Caki2 (cell line): ENCODE measurements around the gene DHRSX. TPM values are rescaled to one million over a fixed set of nuclear protein-coding genes. Genes with fewer than 3 reads are reported as not detected.
A peak's percentile ranks its signal among the peaks of the same experiment; 100 is the strongest.

Experiments
- DNase-seq: peaks from one replicate; pipeline ENCODE4 v3.0.0-alpha.2; 2015; ENCODE audit warnings: low read depth
- in situ Hi-C: cut with HindIII; loops from 2 replicates; pipeline ENCODE4 v1.10.0; 2016; ENCODE audit warnings: low sequenced_read_pairs, low pct_unique_long_range_greater_than_20kb, mixed read lengths
- total RNA-seq: library from RNA; depleted of rRNA; stranded (reverse); fragments of >200 nt; shearing (Covaris generic); gene quantifications from 2 replicates; pipeline ENCODE4 v1.2.3, GENCODE V29; 2014; ENCODE audit warnings: low replicate concordance

Gene DHRSX
- total RNA-seq, 1 experiment from 2014 or later, result 31.3 TPM

DNA sequence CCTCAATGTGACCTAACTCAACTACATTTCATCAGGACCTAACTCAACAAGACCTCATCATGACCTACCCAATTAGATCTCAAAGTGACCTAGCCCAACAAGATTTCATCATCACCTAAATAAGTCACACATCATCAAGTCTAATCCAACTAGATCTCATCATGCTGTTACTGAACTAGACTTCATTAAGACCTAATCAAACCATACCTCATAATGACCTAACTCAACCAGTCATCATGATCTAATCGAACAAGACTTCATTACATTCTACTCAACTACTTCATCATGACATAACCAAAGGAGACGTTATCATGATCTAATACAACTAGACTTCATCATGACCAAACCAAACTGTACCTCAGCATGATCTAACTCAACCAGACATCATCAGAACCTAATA lies 82.8 kb downstream of the DHRSX start:
- in situ Hi-C loops, result no loop called here
- DNase-seq, result no peak

DNA sequence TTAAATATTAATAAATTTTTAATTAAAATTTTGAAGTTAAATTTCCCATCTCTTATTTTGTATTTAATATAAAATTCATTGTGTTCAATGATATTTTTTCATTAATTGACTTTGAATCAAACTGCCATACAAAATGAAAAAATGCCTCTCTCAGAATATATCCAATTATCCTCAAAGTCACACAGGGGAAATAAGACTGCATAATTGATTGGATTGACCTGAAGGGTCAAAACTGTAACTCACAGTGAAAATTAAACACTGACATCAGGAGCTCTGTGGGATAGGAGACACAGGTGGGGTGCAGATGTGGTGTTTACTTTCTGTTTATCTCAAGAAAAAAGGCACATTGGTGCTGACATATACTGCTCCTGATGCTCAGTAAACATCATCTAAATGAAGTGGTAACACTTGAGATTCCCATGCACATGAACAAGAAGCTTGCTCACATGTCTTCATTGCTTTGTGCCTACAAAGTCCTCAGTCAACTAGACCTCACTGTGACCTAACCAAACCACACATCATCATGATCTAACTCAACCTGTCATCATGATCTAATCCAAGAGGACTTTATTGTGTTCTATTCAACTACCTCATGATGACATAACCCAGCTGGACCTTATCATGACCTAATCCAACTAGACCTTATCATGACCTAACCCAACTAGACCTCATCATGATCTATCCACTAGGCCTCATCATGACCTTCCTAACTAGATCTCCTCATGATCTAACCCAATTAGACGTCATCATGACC lies 83.7 kb downstream of the DHRSX start:
- in situ Hi-C loops, result no loop called here
- DNase-seq, result no peak

DNA sequence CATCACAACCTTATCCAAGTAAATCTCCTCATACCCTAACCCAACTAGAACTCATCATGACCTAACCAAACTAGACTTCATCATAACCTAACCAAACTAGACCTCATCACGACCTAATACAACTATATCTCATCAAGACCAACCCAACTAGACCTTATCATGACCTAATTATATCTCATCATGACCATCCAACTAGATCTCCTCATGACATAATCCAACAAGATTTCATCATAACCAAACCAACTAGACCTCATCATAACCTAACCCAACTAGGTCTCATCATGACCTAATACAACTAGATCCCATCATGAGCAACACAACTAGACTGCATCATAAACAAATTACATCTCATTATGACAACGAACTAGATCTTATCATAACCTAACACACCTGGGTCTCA lies 86.4 kb downstream of the DHRSX start:
- no peak for DNase-seq
- in situ Hi-C loops, result no loop called here

DNA sequence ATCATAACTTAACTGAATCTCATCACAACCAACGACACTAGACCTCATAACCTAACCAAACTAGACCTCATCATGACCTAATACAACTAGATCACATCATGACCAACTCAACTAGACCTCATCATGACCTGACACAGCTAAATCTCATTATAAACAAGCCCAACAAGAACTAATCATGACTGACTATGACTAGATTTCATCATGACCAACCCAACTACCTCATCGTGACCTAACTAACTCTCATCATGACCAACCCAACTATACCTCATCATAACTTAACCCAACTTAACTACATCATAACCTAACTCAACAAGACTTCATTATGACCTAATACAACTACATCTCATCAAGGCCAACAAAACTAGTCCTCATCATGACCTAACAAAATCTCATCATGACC lies 86.8 kb downstream of the DHRSX start:
- DNase-seq, result no peak
- in situ Hi-C loops, result no loop called here

DNA sequence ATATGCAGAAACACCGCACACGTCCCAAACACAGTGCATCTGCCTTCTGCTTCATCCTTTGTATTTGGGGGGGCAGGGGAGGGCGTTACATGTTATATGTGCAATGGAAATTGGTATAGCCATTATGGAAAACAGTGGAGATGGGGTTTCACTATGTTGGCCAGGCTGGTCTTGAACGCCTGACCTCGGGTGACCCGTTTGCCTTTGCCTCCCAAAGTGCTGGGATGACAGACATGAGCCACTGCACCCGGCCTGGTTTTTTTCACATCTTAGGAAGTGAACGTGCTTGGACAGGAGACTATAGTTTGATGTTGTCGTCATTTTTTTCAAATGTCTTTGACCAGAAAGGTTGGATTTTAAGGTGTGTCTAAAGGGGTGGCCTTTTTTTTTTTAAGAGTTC lies 88.6 kb downstream of the DHRSX start:
- in situ Hi-C loops, result no loop called here
- DNase-seq, result no peak

DNA sequence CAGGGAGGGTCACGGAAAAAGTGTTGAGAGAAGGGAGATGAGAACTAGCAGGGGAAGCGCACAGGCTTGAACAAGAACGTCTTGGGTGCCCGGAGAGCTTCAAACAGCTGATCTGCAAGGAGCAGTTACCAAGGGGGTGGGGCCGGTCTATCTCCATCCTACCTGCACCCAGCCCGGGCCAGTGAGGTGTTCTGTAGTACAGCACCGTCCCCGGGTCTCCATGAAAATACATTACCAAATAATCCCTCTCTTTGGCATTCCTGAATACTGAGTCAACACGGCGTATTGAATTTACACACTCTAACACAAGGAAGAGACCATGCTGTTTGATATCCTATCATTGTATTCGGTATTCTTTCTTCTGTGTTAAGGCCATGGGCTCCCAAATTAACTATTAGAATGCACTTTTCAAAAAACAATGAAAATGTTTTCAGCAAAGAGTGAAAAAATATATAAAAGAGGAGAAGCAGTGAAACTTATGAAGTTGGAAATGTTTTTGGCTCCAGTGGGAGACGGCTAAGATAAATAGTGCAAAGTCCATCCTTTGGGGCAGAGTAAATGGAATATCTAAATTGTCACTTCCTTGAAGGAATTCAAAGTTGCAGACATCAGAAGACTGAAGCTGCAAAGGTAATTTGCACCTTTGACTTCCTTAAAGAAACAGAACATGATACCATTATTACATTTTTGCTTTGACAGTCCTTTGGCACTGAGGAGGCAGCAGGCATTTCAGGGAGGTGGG lies 90.3 kb downstream of the DHRSX start:
- no peak for DNase-seq
- in situ Hi-C loops, result no loop called here

DNA sequence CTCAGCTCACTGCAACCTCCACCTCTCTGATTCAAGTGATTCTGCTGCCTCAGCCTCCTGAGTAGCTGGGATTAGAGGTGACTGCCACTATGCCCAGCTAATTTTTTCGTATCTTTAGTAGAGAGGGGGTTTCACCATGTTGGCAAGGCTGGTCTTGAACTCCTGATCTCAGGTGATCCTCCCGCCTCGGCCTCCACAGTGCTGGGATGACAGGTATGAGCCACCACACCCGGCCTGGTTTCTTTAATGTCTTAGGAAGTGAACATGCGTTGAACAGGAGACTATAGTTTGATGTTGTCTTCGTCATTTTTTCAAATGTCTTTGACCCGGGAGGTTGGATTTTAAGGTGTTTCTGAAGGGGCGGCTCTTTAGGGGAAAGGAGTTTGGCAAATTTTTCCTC lies 91.0 kb downstream of the DHRSX start:
- in situ Hi-C loops, result no loop called here
- DNase-seq, result no peak

DNA sequence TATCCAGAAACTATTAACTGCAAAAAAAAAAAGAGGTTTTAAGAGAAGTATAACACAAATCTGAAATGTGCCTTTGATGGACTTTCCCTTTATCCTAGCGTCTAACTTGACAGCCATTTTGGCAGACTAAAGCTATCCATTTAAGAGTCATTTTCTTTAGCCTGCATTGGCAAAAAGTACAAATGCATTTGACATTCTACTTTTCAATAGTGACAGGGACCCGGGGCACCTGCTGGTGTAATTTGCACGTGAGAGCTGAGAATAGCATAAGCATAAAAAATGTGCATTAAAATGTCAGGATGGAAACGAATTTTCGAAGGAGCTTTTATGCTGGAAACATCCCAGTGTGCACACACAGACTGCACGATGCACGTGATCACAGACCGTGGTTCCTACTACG lies 91.9 kb downstream of the DHRSX start:
- in situ Hi-C loops, result no loop called here
- no peak for DNase-seq

DNA sequence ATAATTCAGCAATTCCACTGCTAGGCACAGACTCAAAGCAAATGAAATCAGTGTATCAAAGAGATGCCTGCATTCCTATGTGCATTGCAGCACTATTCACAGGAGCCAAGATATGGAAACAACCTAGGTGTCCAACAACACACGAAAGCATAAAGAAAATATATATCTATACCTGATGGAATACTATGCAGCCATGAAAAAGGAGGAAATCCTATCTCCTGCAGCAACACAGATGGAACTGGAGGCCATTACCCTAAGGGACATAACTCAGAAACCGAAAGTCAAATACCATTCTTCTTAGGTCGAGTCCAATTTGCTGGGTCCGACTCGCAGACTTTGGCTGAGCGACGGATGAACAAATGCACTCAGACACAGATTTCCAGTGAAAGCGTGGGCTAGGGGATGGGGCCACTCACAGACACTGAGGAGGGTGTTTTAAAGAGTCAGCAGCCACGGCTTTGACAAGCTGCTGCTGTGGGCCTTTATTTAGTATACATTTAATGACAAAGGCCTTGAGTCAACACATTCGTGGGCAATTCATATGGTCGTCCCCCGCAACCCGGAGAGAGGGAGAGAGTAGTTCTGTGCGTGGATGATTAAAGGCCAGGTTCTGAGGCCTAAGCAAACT lies 93.8 kb downstream of the DHRSX start:
- no peak for DNase-seq
- in situ Hi-C loops, result no loop called here

DNA sequence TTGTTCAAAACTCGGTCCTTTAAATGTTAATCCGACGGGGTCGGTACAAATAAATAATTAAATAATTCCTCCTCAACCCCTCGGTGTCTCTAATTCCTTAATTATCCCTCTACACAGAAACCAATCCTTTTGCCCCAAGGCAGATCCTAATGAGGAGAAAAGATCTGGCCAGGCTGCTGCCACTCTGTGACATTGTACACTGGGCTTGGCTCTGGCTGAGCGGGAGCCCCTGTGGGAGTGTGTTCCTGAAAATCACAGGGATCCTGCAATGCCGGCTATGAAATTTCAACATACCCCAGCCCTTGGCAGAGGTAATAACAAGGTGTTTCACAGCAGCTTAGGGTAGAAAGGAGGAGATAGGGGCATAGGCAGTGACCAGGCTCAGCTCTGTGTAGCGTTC lies 96.0 kb downstream of the DHRSX start:
- in situ Hi-C loops, result no loop called here
- DNase-seq, result no peak

DNA sequence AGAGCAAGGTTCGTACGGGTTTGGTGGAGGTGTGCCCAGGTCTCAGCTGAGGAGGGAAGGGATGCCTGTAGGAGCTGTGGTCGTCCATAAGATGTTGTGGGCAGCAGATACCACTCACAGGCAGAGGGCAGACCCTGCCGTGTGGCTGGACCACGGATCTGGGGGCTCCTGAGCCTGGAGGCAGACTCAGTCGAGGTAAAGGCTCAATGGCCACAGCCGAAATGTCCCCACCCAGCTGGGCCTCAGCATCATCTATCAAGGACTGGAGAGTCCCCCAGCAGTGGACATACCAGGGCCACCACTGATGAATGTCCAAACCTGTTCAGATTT lies 98.5 kb downstream of the DHRSX start:
- no peak for DNase-seq
- in situ Hi-C loops, result no loop called here

DNA sequence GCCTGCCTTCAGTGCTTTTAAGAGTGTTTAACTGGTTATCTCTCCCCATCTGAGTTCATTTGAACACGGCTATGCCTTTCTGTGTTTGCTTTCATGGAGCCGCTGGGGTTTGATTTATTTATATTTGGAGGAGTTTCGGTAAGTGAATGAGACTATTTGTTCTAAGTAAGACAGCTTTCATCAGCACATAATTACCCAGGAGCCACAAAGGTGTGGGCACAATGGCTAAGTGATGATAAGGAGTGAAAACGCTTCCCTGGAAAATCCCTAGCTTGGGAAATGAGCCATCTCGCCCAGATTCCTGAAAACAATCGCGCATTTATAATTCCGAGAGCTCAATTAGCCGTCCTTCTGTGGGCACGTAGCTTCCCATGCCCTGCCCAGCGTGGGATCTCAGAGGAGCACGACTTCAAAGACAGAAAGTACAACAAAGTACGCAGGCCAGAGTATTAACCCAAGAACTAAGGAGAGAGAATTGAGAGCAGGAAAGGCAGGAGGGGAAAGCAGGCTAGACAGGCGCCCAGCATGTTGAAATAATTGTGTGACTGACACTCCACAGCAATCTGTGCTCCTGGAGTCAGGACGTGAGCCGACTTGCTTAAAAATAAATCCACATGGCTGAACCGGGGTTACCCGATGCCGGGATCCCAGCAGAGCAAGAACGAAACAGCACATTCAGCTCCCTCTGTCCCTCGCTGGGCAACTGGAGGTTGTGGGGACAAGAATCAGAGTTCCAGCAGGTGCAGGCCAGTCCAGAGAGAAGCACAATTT lies 99.0 kb downstream of the DHRSX start:
- peak; percentile 93 for DNase-seq
- in situ Hi-C loops, result no loop called here

DNA sequence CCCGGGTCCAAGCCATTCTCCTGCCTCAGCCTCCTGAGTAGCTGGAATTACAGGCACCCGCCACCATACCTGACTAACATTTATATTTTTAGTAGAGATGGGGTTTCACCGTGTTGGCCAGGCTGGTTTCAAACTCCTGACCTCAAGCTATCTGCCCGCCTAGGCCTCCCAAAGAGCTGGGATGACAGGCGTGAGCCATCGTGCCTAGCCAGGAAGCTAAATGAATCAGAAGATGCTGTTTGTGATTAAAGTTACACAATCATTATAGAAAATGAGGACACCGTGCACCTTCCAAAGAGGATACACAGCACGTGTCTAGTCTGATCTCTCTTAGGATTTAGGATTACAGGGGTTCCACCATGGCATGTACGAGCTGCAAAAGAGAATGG lies 99.6 kb downstream of the DHRSX start:
- DNase-seq, result no peak
- in situ Hi-C loops, result no loop called here

DNA sequence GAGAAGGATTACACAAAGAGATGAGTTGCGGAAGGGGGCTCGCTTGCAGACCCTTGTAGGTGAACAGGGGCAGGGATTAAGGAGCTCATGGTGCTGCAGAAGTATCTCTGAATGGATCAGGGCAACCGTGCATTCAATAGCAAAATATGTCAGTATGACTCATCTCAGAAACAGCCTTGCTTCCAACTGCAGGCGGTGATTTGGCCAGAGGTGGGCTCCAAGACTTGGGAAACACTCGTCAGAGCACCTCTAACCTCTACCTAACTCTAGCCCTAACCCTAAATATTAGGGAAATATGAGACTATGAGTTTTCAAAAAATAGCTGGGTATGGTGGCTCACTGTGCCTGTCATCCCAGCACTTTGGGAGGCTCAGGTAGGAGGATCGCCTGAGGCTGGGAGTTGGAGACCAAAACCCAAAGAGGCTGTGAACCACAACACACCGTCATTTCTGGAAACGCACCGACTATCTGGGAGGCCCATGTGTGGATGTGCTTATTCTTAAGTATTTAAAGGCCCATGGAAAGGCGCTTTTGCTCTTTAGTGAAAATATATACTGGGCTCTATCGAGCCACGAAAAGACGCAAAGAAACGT lies 102.6 kb downstream of the DHRSX start:
- in situ Hi-C loops, result no loop called here
- DNase-seq, result peak; percentile 67

DNA sequence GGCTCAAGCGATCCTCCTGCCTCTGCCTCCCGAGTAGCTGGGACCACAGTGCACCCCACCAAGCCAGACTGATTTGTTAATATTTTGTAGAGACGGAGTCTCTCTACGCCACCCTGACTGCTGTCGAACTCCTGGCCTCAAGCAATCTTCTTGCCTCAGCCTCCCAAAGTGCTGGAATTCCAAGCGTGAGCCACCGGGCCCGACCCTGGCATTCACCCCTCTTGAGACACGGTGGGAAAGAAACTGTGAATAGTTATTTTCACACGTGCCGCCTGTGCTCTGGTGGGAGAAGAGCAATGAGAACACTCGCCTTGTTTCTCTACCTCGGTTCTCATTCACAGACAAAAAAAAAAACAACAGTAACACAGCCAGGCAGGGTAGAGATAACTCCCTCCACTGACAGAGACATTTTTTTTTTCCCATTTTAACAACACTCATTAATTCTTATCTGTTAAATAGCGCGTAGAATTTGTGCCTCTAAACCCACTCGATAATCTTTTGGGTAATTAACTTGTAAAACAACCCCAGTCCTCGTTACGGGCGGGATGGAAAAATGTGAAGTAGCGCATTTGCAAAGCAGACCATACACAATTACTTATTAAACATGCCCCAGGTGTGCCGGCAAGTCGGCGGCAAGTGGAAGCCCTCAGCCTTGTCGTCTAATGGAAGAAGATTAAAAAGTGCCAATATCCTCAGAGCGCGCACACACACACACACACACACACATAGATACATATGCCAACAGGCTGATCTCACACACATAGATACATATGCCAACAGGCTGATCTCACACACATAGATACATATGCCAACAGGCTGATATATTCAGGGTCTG lies 103.3 kb downstream of the DHRSX start:
- peak; percentile 59 for DNase-seq
- in situ Hi-C loops, result no loop called here

DNA sequence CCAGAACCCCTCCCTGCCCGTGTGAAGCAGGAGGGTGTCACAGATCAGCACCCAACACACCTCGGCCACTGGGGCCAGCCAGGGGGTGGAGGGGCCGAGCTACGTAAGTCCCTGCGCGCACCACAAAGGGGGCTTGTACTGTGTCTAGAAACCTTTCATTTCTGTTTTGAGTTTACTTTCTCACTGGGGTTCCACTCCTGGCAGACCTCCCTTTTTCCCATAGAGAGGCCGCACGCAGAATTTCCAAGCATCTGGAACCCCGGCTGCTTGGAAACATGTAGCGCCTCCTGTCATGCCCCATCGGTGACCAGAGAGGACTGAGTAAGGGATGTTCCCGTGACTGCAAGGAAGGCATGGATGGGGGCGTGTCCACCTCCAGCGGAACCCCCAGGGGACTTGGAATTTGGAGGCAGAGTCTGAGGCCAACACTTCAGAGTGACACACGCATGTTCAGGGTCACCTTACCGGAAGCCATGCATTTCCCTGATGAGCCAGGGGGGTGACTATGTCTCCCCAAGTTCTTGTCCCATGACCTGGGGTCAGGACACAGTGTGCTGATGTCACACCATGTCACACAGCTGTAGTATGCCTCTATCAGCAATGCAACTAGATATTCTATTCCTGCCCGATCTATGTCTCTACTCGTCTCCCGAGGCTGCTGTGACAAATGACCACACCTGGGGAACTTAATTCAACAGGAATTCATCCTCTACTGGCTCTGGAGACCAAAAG lies 105.3 kb downstream of the DHRSX start:
- in situ Hi-C loops, result no loop called here
- DNase-seq, result no peak

DNA sequence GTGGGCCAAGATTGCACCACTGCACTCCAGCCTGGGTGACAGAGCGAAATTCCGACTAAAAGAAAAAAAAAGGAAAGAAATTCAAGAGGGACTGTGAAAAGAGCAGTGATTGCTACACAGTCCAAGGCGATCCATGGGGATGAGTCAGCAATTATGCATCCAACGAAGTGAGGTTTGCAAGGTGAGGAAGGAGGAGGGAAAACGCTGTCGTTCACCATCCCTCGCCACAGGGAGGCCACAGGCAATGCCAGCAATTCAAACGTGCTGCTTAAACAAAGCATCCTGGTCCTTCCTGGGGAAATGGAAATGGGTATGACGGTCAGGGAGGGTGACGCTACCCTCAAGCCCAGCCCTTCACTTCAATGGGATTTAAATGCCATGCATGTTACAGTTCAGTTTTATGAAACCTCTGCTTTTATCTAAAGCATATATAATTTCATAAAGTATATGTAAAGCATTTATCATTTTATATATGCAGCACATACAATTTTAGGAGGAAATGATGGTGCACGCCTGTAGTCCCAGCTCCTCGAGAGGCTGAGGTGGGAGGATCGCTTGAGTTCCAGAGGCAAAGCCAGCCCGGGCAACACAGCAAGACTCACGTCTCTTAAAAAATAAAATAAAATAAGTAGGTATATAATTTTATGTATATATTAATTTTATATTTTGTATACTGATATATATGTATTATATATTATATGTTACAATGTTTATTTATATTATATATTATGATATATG lies 108.7 kb downstream of the DHRSX start:
- peak; percentile 94 for DNase-seq
- in situ Hi-C loops, result no loop called here
